ENCODE results near the gene NFATC3. TPM values are rescaled to one million over a fixed set of nuclear protein-coding genes. Genes with fewer than 3 reads are reported as not detected.

The NFATC3 gene
- total RNA-seq = 10 to 100 TPM; 20.9 to 21.2 TPM
- 10 to 100 TPM in 1 of 2 donors, 1 to 10 TPM in 1; 9.7 to 12.6 TPM for polyA plus RNA-seq

DNA sequence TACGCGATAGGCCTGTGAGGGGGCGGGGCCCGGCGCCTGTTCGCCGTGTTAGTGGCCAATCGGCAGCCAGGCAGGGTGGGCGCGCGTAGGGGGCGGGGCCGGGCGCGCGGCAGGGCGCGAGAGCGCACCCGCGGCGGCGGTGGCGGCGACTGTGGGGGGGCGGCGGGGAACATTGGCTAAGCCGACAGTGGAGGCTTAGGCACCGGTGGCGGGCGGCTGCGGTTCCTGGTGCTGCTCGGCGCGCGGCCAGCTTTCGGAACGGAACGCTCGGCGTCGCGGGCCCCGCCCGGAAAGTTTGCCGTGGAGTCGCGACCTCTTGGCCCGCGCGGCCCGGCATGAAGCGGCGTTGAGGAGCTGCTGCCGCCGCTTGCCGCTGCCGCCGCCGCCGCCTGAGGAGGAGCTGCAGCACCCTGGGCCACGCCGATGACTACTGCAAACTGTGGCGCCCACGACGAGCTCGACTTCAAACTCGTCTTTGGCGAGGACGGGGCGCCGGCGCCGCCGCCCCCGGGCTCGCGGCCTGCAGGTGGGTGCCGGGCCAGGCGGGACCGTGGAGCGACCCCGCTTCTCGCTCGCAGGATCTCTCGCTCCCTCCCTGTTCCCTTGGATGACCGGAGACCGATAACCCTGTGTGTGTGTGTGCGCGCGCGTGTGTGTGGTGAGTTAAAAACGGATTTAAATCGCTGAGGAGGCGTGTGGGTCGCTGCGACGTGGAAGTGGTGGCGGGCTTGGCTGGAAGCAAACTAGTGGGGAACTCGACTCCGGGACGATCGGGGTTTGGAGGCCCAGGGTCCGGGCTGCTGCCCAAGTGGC, at the start of gene NFATC3:
Gene NFATC3, plus strand, starts transcription at position 112 of the 813 bp plus-strand sequence. Its CDS starts 312 bp downstream, at position 424.
- under 1% methylated on average over 104 of the region's 104 CpGs for WGBS
- TF ChIP-seq, protein P1, sequence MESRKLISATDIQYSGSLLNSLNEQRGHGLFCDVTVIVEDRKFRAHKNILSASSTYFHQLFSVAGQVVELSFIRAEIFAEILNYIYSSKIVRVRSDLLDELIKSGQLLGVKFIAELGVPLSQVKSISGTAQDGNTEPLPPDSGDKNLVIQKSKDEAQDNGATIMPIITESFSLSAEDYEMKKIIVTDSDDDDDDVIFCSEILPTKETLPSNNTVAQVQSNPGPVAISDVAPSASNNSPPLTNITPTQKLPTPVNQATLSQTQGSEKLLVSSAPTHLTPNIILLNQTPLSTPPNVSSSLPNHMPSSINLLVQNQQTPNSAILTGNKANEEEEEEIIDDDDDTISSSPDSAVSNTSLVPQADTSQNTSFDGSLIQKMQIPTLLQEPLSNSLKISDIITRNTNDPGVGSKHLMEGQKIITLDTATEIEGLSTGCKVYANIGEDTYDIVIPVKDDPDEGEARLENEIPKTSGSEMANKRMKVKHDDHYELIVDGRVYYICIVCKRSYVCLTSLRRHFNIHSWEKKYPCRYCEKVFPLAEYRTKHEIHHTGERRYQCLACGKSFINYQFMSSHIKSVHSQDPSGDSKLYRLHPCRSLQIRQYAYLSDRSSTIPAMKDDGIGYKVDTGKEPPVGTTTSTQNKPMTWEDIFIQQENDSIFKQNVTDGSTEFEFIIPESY (IDR thresholded peaks at IDR 0.05) = no peak
- TF ChIP-seq NR2F2 (IDR thresholded peaks at IDR 0.05) = peak; percentile 7
- TF ChIP-seq EGR1 (IDR thresholded peaks at IDR 0.05; ENCODE audit: low read depth in 2 of 2) = no peak
- TF ChIP-seq, protein P2, sequence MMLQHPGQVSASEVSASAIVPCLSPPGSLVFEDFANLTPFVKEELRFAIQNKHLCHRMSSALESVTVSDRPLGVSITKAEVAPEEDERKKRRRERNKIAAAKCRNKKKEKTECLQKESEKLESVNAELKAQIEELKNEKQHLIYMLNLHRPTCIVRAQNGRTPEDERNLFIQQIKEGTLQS (IDR thresholded peaks at IDR 0.05) = no peak
- peak within 1 kb of the TSS; percentile 99 to 100 for H3K27ac ChIP-seq (ENCODE audit: low read depth in 1 of 2, low read length in 2 of 2)
- no peaks in the 10 kb centered on the region for H3K9me3 ChIP-seq (ENCODE audit: control insufficient read depth in 4 of 4, low read length in 3 of 4)
- peak; percentile 99 for DNase-seq (ENCODE audit: low spot score)
- no peaks in the 10 kb centered on the region for H3K36me3 ChIP-seq (ENCODE audit: control insufficient read depth in 4 of 4, insufficient read depth in 3 of 4, low read depth in 1 of 4, low read length in 3 of 4)
- H3K9ac ChIP-seq (ENCODE audit: low read depth in 1 of 2, low read length in 2 of 2) = peak within 1 kb of the TSS; percentile 98 to 99
- peaks cover 13 to 58% (median 34%) of the 10 kb centered on the region in 4 donors for H3K4me1 ChIP-seq (ENCODE audit: control insufficient read depth in 4 of 4, insufficient read depth in 4 of 4, low read length in 3 of 4)
- H3K4me3 ChIP-seq (ENCODE audit: low read depth in 1 of 3, low read length in 3 of 3) = peak within 1 kb of the TSS; percentile 70 to 95 (median 94)
- H3K27me3 ChIP-seq (ENCODE audit: control insufficient read depth in 4 of 4, insufficient read depth in 4 of 4, low read length in 3 of 4) = no peaks in the 10 kb centered on the region

DNA sequence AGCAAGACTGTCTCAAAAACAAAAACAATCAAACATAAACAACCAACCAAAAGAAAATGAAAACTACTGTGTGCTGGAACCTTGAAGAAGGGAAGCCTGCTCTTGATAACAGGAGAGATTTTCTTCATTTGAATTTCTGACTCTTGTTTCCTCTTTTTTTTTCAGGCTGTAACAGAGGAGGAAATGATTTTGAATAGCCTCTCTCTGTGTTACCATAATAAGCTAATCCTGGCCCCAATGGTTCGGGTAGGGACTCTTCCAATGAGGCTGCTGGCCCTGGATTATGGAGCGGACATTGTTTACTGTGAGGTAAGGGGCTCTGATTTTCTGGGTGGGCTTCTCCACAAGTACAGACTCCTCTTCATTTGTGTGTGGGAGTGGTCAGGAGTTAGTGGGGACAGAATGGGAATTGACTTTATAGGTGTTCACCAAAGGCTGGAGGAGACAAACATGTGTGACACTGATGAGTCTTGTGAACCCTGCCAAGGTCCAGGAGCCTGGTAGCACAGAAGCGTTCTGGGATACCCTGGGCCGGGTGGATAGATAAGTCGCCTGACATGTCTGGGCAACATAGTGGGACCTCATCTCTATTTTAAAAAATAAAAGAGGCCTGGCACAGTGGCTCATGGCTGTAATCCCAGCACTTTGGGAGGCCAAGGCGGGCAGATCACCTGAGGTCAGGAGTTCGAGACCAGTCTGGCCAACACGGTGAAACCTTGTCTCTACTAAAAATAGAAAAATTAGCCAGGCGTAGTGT, 47.2 kb upstream of the NFATC3 start:
- Histone ChIP-seq H3K27ac (ENCODE audit: low read depth in 1 of 2, low read length in 2 of 2) (no peak overlapping the region), H3K9ac (ENCODE audit: low read depth in 1 of 2, low read length in 2 of 2) (no peak overlapping the region), H3K4me3 (ENCODE audit: low read depth in 1 of 3, low read length in 3 of 3) (no peak overlapping the region), H3K9me3 (ENCODE audit: control insufficient read depth in 4 of 4, low read length in 3 of 4) (no peaks in the 10 kb centered on the region), H3K4me1 (ENCODE audit: control insufficient read depth in 4 of 4, insufficient read depth in 4 of 4, low read length in 3 of 4) (peaks cover 0 to 5% (median 2%) of the 10 kb centered on the region in 4 donors), H3K36me3 (ENCODE audit: control insufficient read depth in 4 of 4, insufficient read depth in 3 of 4, low read depth in 1 of 4, low read length in 3 of 4) (peaks cover 0 to 4% (median 1%) of the 10 kb centered on the region in 4 donors), H3K27me3 (ENCODE audit: control insufficient read depth in 4 of 4, insufficient read depth in 4 of 4, low read length in 3 of 4) (no peaks in the 10 kb centered on the region)
- TF ChIP-seq, protein P1 (IDR thresholded peaks at IDR 0.05) = no peak
- TF ChIP-seq HNF4G (IDR thresholded peaks at IDR 0.05) = no peak
- no peak for TF ChIP-seq GABPA (IDR thresholded peaks at IDR 0.05 in 1 of 2, conservative IDR thresholded peaks at IDR 0.05 in 1 of 2)
- TF ChIP-seq, protein P2 (IDR thresholded peaks at IDR 0.05) = no peak
- no peak for TF ChIP-seq FOXA1 (IDR thresholded peaks at IDR 0.05)
- TF ChIP-seq HNF4A (conservative IDR thresholded peaks at IDR 0.05) = no peak
- no peak for TF ChIP-seq EGR1 (IDR thresholded peaks at IDR 0.05; ENCODE audit: low read depth in 2 of 2)
- no peak for TF ChIP-seq SP1 (IDR thresholded peaks at IDR 0.05)
- TF ChIP-seq, protein P3, sequence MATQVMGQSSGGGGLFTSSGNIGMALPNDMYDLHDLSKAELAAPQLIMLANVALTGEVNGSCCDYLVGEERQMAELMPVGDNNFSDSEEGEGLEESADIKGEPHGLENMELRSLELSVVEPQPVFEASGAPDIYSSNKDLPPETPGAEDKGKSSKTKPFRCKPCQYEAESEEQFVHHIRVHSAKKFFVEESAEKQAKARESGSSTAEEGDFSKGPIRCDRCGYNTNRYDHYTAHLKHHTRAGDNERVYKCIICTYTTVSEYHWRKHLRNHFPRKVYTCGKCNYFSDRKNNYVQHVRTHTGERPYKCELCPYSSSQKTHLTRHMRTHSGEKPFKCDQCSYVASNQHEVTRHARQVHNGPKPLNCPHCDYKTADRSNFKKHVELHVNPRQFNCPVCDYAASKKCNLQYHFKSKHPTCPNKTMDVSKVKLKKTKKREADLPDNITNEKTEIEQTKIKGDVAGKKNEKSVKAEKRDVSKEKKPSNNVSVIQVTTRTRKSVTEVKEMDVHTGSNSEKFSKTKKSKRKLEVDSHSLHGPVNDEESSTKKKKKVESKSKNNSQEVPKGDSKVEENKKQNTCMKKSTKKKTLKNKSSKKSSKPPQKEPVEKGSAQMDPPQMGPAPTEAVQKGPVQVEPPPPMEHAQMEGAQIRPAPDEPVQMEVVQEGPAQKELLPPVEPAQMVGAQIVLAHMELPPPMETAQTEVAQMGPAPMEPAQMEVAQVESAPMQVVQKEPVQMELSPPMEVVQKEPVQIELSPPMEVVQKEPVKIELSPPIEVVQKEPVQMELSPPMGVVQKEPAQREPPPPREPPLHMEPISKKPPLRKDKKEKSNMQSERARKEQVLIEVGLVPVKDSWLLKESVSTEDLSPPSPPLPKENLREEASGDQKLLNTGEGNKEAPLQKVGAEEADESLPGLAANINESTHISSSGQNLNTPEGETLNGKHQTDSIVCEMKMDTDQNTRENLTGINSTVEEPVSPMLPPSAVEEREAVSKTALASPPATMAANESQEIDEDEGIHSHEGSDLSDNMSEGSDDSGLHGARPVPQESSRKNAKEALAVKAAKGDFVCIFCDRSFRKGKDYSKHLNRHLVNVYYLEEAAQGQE (IDR thresholded peaks at IDR 0.05) = no peak
- no peak for TF ChIP-seq JUND (IDR thresholded peaks at IDR 0.05)
- DNase-seq (ENCODE audit: low spot score) = no peak
- WGBS = 86% methylated on average over 9 of the region's 9 CpGs

Data from liver (tissue), 9 donors.